Trophoblast cell (in vitro differentiated cells and primary cell): ENCODE results near the gene EPGN.

ENCODE experiments used
- DNase-seq, 2 donors: peaks; one replicate each; pipeline ENCODE4 v3.0.0-alpha.2; 2016
- H2AFZ ChIP-seq: 2 replicates; pipeline ENCODE4 v1.6.1; 2013; ENCODE audit warnings: low read length, moderate library complexity, mild to moderate bottlenecking; ENCODE audit not compliant: insufficient read depth, poor library complexity
- H2AK5ac ChIP-seq: 2 replicates; pipeline ENCODE4 v1.6.1; 2013; ENCODE audit warnings: mild to moderate bottlenecking, low read length
- H2BK120ac ChIP-seq: 2 replicates; pipeline ENCODE4 v1.6.1; 2013; ENCODE audit warnings: low read length, mild to moderate bottlenecking, moderate library complexity; ENCODE audit not compliant: insufficient read depth, poor library complexity
- H2BK12ac ChIP-seq: 2 replicates; pipeline ENCODE4 v1.6.1; 2013; ENCODE audit warnings: mild to moderate bottlenecking, low read length, moderate library complexity
- H2BK5ac ChIP-seq: 2 replicates; pipeline ENCODE4 v1.6.1; 2013; ENCODE audit warnings: low read length, low read depth, moderate library complexity, mild to moderate bottlenecking; ENCODE audit not compliant: poor library complexity
- H3K14ac ChIP-seq: 2 replicates; pipeline ENCODE4 v1.6.1; 2013; ENCODE audit warnings: mild to moderate bottlenecking, low read length
- H3K18ac ChIP-seq: 2 replicates; pipeline ENCODE4 v1.6.1; 2013; ENCODE audit warnings: mild to moderate bottlenecking, low read length
- H3K23ac ChIP-seq: 2 replicates; pipeline ENCODE4 v1.6.1; 2013; ENCODE audit warnings: low read length
- H3K27ac ChIP-seq: 2 replicates; pipeline ENCODE4 v1.5.1; 2013; ENCODE audit warnings: low read depth, mild to moderate bottlenecking, inconsistent platforms, low read length, moderate library complexity
- H3K27me3 ChIP-seq: 2 replicates; pipeline ENCODE4 v1.6.1; 2013; ENCODE audit warnings: inconsistent platforms, mild to moderate bottlenecking, low read length, moderate library complexity; ENCODE audit not compliant: insufficient read depth
- H3K36me3 ChIP-seq, 2 experiments: 1 replicate in 1 of 2; 2 replicates in 1 of 2; pipeline ENCODE4 v1.6.1; 2013; ENCODE audit warnings: low read length in 2 of 2, mild to moderate bottlenecking in 2 of 2, moderate library complexity in 1 of 2; ENCODE audit not compliant: insufficient read depth in 2 of 2, control insufficient read depth in 1 of 2
- H3K4ac ChIP-seq: 2 replicates; pipeline ENCODE4 v1.6.1; 2013; ENCODE audit warnings: low read depth, mild to moderate bottlenecking, low read length, moderate library complexity
- H3K4me1 ChIP-seq, 2 experiments: 1 replicate in 1 of 2; 2 replicates in 1 of 2; pipeline ENCODE4 v1.6.1; 2013; ENCODE audit warnings: low read length in 2 of 2, mild to moderate bottlenecking in 2 of 2, moderate library complexity in 1 of 2; ENCODE audit not compliant: insufficient read depth in 2 of 2, control insufficient read depth in 1 of 2
- H3K4me2 ChIP-seq: 2 replicates; pipeline ENCODE4 v1.6.1; 2013; ENCODE audit warnings: inconsistent platforms, mild to moderate bottlenecking, low read length, moderate library complexity
- H3K4me3 ChIP-seq: 2 replicates; pipeline ENCODE4 v1.5.1; 2013; ENCODE audit warnings: mild to moderate bottlenecking, low read depth, low read length, inconsistent platforms
- H3K79me1 ChIP-seq: one replicate; pipeline ENCODE4 v1.6.1; 2013; ENCODE audit warnings: low read length
- H3K79me2 ChIP-seq: 2 replicates; pipeline ENCODE4 v1.6.1; 2013; ENCODE audit warnings: low read length, mild to moderate bottlenecking; ENCODE audit not compliant: control insufficient read depth, insufficient read depth, poor library complexity
- H3K9ac ChIP-seq: 2 replicates; pipeline ENCODE4 v1.6.1; 2013; ENCODE audit warnings: mild to moderate bottlenecking, low read length
- H3K9me3 ChIP-seq: 2 replicates; pipeline ENCODE4 v1.6.1; 2013; ENCODE audit warnings: low read depth, mild to moderate bottlenecking, control low read depth, inconsistent platforms, low read length; ENCODE audit not compliant: insufficient read depth
- H4K12ac ChIP-seq: 2 replicates; pipeline ENCODE4 v1.6.1; 2013; ENCODE audit warnings: low read depth, mild to moderate bottlenecking, low read length, moderate library complexity
- H4K8ac ChIP-seq: 2 replicates; pipeline ENCODE4 v1.6.1; 2013; ENCODE audit warnings: low read depth, mild to moderate bottlenecking, low read length, moderate library complexity
- H4K91ac ChIP-seq: one replicate; pipeline ENCODE4 v1.6.1; 2013; ENCODE audit warnings: low read depth, mild to moderate bottlenecking, low read length, moderate library complexity
- WGBS: extraction: QIAGEN DNeasy Blood & Tissue Kit; methylation state at CpG from one replicate; pipeline ENCODE4 v1.1.7; 2013; ENCODE audit warnings: missing lambda C conversion rate; ENCODE audit not compliant: insufficient read length, insufficient coverage; ENCODE audit errors: extremely low coverage; 5-methylcytosine and 5-hydroxymethylcytosine counted together

EPGN gene

GRCh38 chr4:74322301-74322700 is 14.0 kb downstream of the EPGN start:
- no peak overlapping the region for H2BK5ac ChIP-seq

DNA sequence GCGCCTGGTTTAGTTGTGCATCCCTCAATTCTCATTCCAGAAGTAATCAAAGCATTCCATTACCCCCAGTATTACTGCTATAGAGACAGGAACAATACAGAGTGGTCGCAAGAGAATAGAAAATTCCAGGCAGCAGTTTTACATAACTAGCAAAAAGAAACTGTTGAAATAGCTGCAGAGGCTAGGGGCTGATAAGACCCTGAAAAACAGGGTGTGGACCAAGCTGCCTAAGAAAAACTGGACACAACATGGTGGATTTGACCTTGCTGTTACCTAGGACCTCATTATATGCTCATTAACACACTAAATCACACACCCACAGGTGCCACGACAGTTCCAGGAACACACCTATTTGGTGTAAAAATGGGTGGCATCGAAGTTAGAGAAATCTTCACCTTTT is 15.4 kb downstream of the EPGN start:
- Histone ChIP-seq H3K18ac (no peak overlapping the region), H3K4me3 (no peak overlapping the region), H4K91ac (no peak overlapping the region), H3K23ac (no peak overlapping the region), H4K12ac (no peak overlapping the region), H2BK12ac (no peak overlapping the region), H3K4ac (no peak overlapping the region), H3K4me1 (peaks cover 3 to 4% of the 10 kb centered on the region in 2 experiments), H2BK5ac (no peak overlapping the region), H3K27me3 (no peaks in the 10 kb centered on the region), H3K27ac (no peak overlapping the region), H2AK5ac (no peak overlapping the region), H3K79me2 (no peaks in the 10 kb centered on the region), H3K9ac (no peak overlapping the region), H3K4me2 (no peak overlapping the region), H2AFZ (no peak overlapping the region), H3K36me3 (no peaks in the 10 kb centered on the region), H3K9me3 (no peaks in the 10 kb centered on the region), H4K8ac (no peak overlapping the region), H3K79me1 (no peaks in the 10 kb centered on the region), H2BK120ac (no peak overlapping the region), H3K14ac (no peak overlapping the region)
- no CpG with 5 or more reads among the region's 4 CpGs for WGBS
- DNase-seq = no peak

More at GRCh38 chr4:74322301-74322700, 14.0 kb downstream of the EPGN start:
- Histone ChIP-seq H3K27ac (no peak overlapping the region), H3K18ac (no peak overlapping the region), H3K36me3 (no peaks in the 10 kb centered on the region), H3K14ac (no peak overlapping the region), H2AK5ac (no peak overlapping the region), H3K4me1 (peaks cover 3 to 4% of the 10 kb centered on the region in 2 experiments), H3K27me3 (no peaks in the 10 kb centered on the region), H4K12ac (no peak overlapping the region), H3K23ac (no peak overlapping the region), H2BK120ac (no peak overlapping the region), H3K4me3 (no peak overlapping the region), H4K91ac (no peak overlapping the region), H3K79me1 (no peaks in the 10 kb centered on the region), H3K9ac (no peak overlapping the region), H3K9me3 (no peaks in the 10 kb centered on the region), H3K79me2 (no peaks in the 10 kb centered on the region), H2BK12ac (no peak overlapping the region), H3K4me2 (no peak overlapping the region), H3K4ac (no peak overlapping the region), H2AFZ (no peak overlapping the region), H4K8ac (no peak overlapping the region)
- no CpG with 5 or more reads among the region's 3 CpGs for WGBS
- DNase-seq = no peak

DNA sequence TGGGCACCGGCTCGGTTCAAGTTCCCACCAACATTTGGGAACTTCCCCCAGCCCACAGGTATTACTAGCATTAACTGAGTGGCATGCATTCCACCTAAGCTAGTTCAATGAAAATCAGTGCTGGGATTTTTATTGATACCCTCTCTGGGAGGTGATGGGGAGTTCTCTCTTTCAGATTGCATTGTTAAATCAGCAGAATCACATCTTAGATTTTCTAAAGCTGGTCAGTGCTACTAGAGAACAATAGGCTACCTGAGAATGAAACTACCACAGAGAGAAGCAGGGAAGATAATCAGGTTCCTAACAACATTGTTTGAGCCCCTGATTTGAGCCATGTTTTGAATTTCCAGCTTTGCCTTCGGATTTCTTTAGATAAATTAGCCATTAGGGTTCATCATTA is 16.0 kb downstream of the EPGN start:
- H3K27me3 ChIP-seq = no peaks in the 10 kb centered on the region
- H3K9me3 ChIP-seq = no peaks in the 10 kb centered on the region
- no peak overlapping the region for H4K91ac ChIP-seq
- no peak overlapping the region for H3K9ac ChIP-seq
- no peaks in the 10 kb centered on the region for H3K79me2 ChIP-seq
- no peak overlapping the region for H2AK5ac ChIP-seq
- H3K4me1 ChIP-seq = peaks cover 3 to 4% of the 10 kb centered on the region in 2 experiments
- no peak overlapping the region for H3K23ac ChIP-seq
- H3K79me1 ChIP-seq = no peaks in the 10 kb centered on the region
- no peak overlapping the region for H3K14ac ChIP-seq
- H3K4me2 ChIP-seq = no peak overlapping the region
- H3K18ac ChIP-seq = no peak overlapping the region
- H2AFZ ChIP-seq = no peak overlapping the region
- no peak overlapping the region for H2BK5ac ChIP-seq
- H2BK120ac ChIP-seq = no peak overlapping the region
- no peak overlapping the region for H3K27ac ChIP-seq
- no peak overlapping the region for H3K4ac ChIP-seq
- DNase-seq = no peak
- H4K12ac ChIP-seq = no peak overlapping the region
- H3K4me3 ChIP-seq = no peak overlapping the region
- no peaks in the 10 kb centered on the region for H3K36me3 ChIP-seq
- no peak overlapping the region for H2BK12ac ChIP-seq
- no peak overlapping the region for H4K8ac ChIP-seq
- no CpG with 5 or more reads among the region's 3 CpGs for WGBS

DNA sequence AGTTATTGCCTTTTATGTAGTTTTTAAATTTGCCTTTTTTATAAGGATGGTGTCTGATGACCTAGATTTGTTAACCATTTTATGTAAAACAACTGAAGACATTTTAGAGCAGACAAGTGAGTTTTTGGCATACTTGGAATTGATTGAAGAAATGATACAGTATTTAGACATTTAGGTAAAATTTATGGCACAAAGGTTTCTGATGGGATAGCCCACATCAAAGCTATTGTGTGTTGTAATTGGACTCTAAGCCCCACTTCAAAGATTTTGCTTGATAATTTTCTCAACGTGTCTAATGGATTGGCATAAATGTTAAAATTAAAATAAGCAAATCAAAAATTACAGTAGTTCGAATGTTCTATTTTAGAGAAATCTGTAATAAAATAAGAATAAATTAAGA is 17.6 kb downstream of the EPGN start:
- no peak overlapping the region for H2BK120ac ChIP-seq
- H3K79me1 ChIP-seq = no peaks in the 10 kb centered on the region
- no peaks in the 10 kb centered on the region for H3K79me2 ChIP-seq
- no peak overlapping the region for H3K4ac ChIP-seq
- H3K9ac ChIP-seq = no peak overlapping the region
- WGBS = no CpG with 5 or more reads among the region's 2 CpGs
- H2AK5ac ChIP-seq = no peak overlapping the region
- no peak overlapping the region for H2AFZ ChIP-seq
- H4K91ac ChIP-seq = no peak overlapping the region
- no peak overlapping the region for H4K12ac ChIP-seq
- no peak overlapping the region for H3K14ac ChIP-seq
- H3K27ac ChIP-seq = no peak overlapping the region
- no peak overlapping the region for H4K8ac ChIP-seq
- H2BK12ac ChIP-seq = no peak overlapping the region
- no peaks in the 10 kb centered on the region for H3K9me3 ChIP-seq
- no peak for DNase-seq
- H3K23ac ChIP-seq = no peak overlapping the region
- no peaks in the 10 kb centered on the region for H3K36me3 ChIP-seq
- H3K4me1 ChIP-seq = no peaks in the 10 kb centered on the region
- H3K18ac ChIP-seq = no peak overlapping the region
- H3K4me2 ChIP-seq = no peak overlapping the region
- H3K4me3 ChIP-seq = no peak overlapping the region
- H2BK5ac ChIP-seq = no peak overlapping the region
- H3K27me3 ChIP-seq = no peaks in the 10 kb centered on the region
